OCI-LY1 (cell line): ENCODE results near the gene GRM7.

Experiments
- H2AFZ ChIP-seq: fragments of 200-600 bp; sonication (generic), shearing (Covaris generic); 2 replicates; pipeline ENCODE4 v1.6.0; 2014; ENCODE audit warnings: antibody characterized with exemption, mild to moderate bottlenecking, low read length
- H3F3A ChIP-seq: fragments of 200-600 bp; sonication (generic), shearing (Covaris generic); 2 replicates; pipeline ENCODE4 v1.6.0; 2014; ENCODE audit warnings: mild to moderate bottlenecking, antibody characterized with exemption, low read length, moderate library complexity; ENCODE audit not compliant: insufficient read depth
- H3K27ac ChIP-seq: fragments of 200-600 bp; sonication (generic); 2 replicates; pipeline ENCODE4 v1.5.1; 2014; ENCODE audit warnings: low read length, mixed run types, mild to moderate bottlenecking, low read depth; ENCODE audit not compliant: poor library complexity, severe bottlenecking
- H3K27me3 ChIP-seq: fragments of 200-600 bp; sonication (generic); 2 replicates; pipeline ENCODE4 v1.6.0; 2014; ENCODE audit warnings: antibody characterized with exemption, mild to moderate bottlenecking, low read length, moderate library complexity; ENCODE audit not compliant: insufficient read depth
- H3K36me3 ChIP-seq: fragments of 200-600 bp; sonication (generic); 2 replicates; pipeline ENCODE4 v1.6.1; 2014; ENCODE audit warnings: mild to moderate bottlenecking, antibody characterized with exemption, low read length, moderate library complexity, mixed read lengths; ENCODE audit not compliant: insufficient read depth
- H3K4me1 ChIP-seq: fragments of 200-600 bp; sonication (generic); 2 replicates; pipeline ENCODE4 v1.5.1; 2014; ENCODE audit warnings: mild to moderate bottlenecking, low read length, moderate library complexity; ENCODE audit not compliant: insufficient read depth, severe bottlenecking
- H3K4me2 ChIP-seq: fragments of 200-600 bp; sonication (generic), shearing (Covaris generic); 2 replicates; pipeline ENCODE4 v1.6.1; 2014; ENCODE audit warnings: low read length
- H3K4me3 ChIP-seq: fragments of 200-600 bp; sonication (generic); 2 replicates; pipeline ENCODE4 v1.5.1; 2014; ENCODE audit warnings: low read length, low read depth, mild to moderate bottlenecking, mixed read lengths; ENCODE audit not compliant: poor library complexity, severe bottlenecking
- H3K79me2 ChIP-seq: fragments of 200-600 bp; shearing (Covaris generic); 2 replicates; pipeline ENCODE4 v1.6.1; 2016; ENCODE audit warnings: mixed run types, low read length, mixed read lengths; ENCODE audit not compliant: insufficient read depth
- H3K9ac ChIP-seq: fragments of 200-600 bp; sonication (generic), shearing (Covaris generic); 2 replicates; pipeline ENCODE4 v1.6.1; 2014; ENCODE audit warnings: mild to moderate bottlenecking, low read length, mixed read lengths
- H3K9me2 ChIP-seq: fragments of 200-600 bp; sonication (generic), shearing (Covaris generic); 2 replicates; pipeline ENCODE4 v1.6.1; 2014; ENCODE audit warnings: low read depth, mild to moderate bottlenecking, low read length, mixed read lengths
- H3K9me3 ChIP-seq: fragments of 200-600 bp; shearing (Covaris generic); 2 replicates; pipeline ENCODE4 v1.6.1; 2014; ENCODE audit warnings: low read length, mixed read lengths
- H4K20me1 ChIP-seq: fragments of 200-600 bp; sonication (generic), shearing (Covaris generic); 2 replicates; pipeline ENCODE4 v1.6.0; 2016; ENCODE audit warnings: mild to moderate bottlenecking, low read length; ENCODE audit not compliant: insufficient read depth
- CTCF ChIP-seq: fragments of 200-600 bp; sonication (generic), shearing (Covaris generic); IDR thresholded peaks from 2 replicates; pipeline ENCODE4 v1.5.1; 2017; ENCODE audit warnings: mild to moderate bottlenecking, antibody characterized with exemption, low read length, moderate library complexity, mixed read lengths
- EZH2 ChIP-seq: fragments of 200-600 bp; sonication (generic), shearing (Covaris generic); IDR thresholded peaks from 2 replicates; pipeline ENCODE4 v1.8.0; 2017; ENCODE audit warnings: borderline replicate concordance, mixed run types, mild to moderate bottlenecking, antibody characterized with exemption, low read length, moderate library complexity, mixed read lengths

Gene GRM7

DNA sequence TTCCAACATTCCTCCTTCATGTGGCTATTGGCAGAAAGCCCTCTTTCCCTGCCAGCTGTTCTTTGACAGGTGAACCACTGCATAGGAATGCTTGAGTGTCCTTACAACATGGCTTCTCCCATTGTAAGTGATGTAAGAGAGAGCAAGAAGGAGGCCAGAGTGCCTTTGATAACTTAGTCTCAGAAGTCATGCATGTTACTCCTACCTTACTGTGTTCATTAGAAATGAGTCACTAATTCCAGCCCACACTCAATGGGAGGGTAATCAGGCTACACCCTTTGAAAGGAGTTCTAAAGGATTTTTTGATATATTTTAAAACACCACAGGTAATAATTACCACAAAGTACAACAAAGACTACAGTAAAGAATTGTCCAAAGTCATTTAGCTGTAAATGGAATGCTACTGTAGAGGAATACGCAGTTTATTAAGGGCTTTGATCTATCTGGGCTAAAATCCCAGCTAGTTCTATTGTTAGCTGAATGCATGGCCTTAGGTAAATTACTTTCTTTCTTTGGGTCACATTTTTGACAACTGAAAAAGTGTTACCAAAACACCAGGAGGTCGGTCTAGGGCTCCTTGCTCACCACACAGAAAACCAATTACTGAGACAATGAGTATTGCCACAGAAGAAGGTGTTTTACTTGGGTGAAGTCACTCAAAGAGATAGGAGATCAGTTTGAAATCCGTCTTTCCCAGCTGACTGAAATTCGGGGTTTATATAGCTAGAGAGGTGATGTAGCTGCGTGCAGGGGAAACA lies 154.9 kb downstream of the GRM7 start:
- no peaks in the 10 kb centered on the region for H3F3A ChIP-seq

DNA sequence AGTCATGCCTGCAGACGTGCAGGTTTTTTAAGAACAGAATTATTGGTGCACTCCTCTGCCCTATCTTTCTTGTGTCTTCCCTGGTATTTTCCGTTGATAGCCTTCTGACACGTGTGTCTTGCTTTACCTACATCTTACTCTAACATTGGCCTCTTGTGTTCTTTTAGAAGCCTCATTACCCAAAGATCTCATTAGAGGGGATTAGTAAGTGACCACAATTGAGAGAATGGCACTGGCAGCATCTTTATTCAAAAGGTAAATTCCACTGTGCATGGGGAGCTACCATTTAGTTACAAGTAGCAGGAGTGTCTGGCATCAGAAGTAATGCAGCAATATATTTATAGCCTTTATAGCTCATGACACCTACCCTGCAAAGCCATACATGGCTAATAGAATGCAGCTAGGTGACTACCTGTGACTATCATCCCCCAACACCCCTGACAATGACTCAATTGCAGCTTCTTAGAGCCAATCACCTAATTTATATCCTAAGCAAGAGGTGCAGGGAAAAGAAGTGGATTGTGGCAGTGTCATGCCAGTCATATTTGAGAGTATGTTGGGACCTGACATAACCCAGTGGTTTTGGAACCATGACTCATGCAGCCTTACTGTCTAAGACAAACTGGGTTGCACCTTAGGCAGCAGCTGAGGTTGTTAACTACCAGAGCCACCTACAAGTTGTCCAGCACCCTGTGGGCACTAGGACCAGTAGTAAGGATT lies 164.8 kb downstream of the GRM7 start:
- no peaks in the 10 kb centered on the region for H3K9me3 ChIP-seq
- no peaks in the 10 kb centered on the region for H3F3A ChIP-seq
- H3K9me2 ChIP-seq: no peaks in the 10 kb centered on the region
- TF ChIP-seq EZH2: no peak
- no peak for TF ChIP-seq CTCF
- no peak overlapping the region for H3K27ac ChIP-seq
- H3K27me3 ChIP-seq: no peaks in the 10 kb centered on the region
- no peak overlapping the region for H2AFZ ChIP-seq
- no peaks in the 10 kb centered on the region for H3K4me1 ChIP-seq
- H3K9ac ChIP-seq: no peak overlapping the region
- H3K4me2 ChIP-seq: no peak overlapping the region
- no peaks in the 10 kb centered on the region for H4K20me1 ChIP-seq
- no peaks in the 10 kb centered on the region for H3K36me3 ChIP-seq
- H3K4me3 ChIP-seq: no peak overlapping the region
- H3K79me2 ChIP-seq: no peaks in the 10 kb centered on the region

More for the DNA sequence above, 154.9 kb downstream of the GRM7 start:
- no peaks in the 10 kb centered on the region for H3K9me3 ChIP-seq
- no peaks in the 10 kb centered on the region for H3K36me3 ChIP-seq
- no peaks in the 10 kb centered on the region for H3K79me2 ChIP-seq
- no peak overlapping the region for H3K9ac ChIP-seq
- H2AFZ ChIP-seq: no peak overlapping the region
- no peak overlapping the region for H3K27ac ChIP-seq
- no peaks in the 10 kb centered on the region for H3K4me1 ChIP-seq
- no peak overlapping the region for H3K4me3 ChIP-seq
- no peaks in the 10 kb centered on the region for H3K9me2 ChIP-seq
- no peaks in the 10 kb centered on the region for H3K27me3 ChIP-seq
- no peaks in the 10 kb centered on the region for H4K20me1 ChIP-seq
- TF ChIP-seq CTCF: no peak
- TF ChIP-seq EZH2: no peak
- H3K4me2 ChIP-seq: no peak overlapping the region

- H3K4me3 ChIP-seq: no peak overlapping the region
- no peaks in the 10 kb centered on the region for H3F3A ChIP-seq
- H3K79me2 ChIP-seq: no peaks in the 10 kb centered on the region
- H4K20me1 ChIP-seq: no peaks in the 10 kb centered on the region
- H3K9me3 ChIP-seq: no peaks in the 10 kb centered on the region
- H3K4me1 ChIP-seq: no peaks in the 10 kb centered on the region
- no peaks in the 10 kb centered on the region for H3K27me3 ChIP-seq
- no peak for TF ChIP-seq CTCF
- no peak for TF ChIP-seq EZH2
- H2AFZ ChIP-seq: no peak overlapping the region
- H3K36me3 ChIP-seq: no peaks in the 10 kb centered on the region
- no peak overlapping the region for H3K27ac ChIP-seq
- no peak overlapping the region for H3K9ac ChIP-seq
- H3K9me2 ChIP-seq: no peaks in the 10 kb centered on the region
- H3K4me2 ChIP-seq: no peak overlapping the region
Measured at GRCh38 chr3:7029562-7029961, 168.6 kb downstream of the GRM7 start.
